Right cardiac atrium (tissue), 5 donors: ENCODE results near the gene MYBPC2. TPM values are rescaled to one million over a fixed set of nuclear protein-coding genes. Genes with fewer than 3 reads are reported as not detected.

Experiments used
- ATAC-seq, 2 donors: fragments of 200-7000 bp; cut with Tn5 transposase; one replicate each; pipeline versions ENCODE4 v1.8.0 to v1.9.1; 2020; ENCODE audit warnings: moderate library complexity in 2 of 2, mild to moderate bottlenecking in 1 of 2
- DNase-seq, 3 donors: peaks; one replicate each; pipeline ENCODE4 v3.0.0-alpha.2; 2020
- H3K27ac ChIP-seq: one replicate; pipeline ENCODE4 v1.5.1; 2013; ENCODE audit warnings: mild to moderate bottlenecking, low read length, control low read depth, moderate library complexity
- H3K27me3 ChIP-seq: one replicate; pipeline ENCODE4 v1.6.1; 2013; ENCODE audit not compliant: control insufficient read depth, insufficient read depth
- H3K4me1 ChIP-seq: one replicate; pipeline ENCODE4 v1.6.1; 2013; ENCODE audit warnings: low read length; ENCODE audit not compliant: control insufficient read depth, insufficient read depth
- H3K4me3 ChIP-seq: one replicate; pipeline ENCODE4 v1.5.1; 2013; ENCODE audit warnings: low read length, control low read depth
- H3K9me3 ChIP-seq: one replicate; pipeline ENCODE4 v1.6.1; 2013; ENCODE audit warnings: low read length; ENCODE audit not compliant: control insufficient read depth
- WGBS: extraction: QIAGEN DNeasy Blood & Tissue Kit; methylation state at CpG from one replicate; pipeline ENCODE4 v1.1.7; 2013; 5-methylcytosine and 5-hydroxymethylcytosine counted together
- intact Hi-C, 4 donors: fragments of 100-400 bp; cut with DNase I; formaldehyde crosslinking; loops; one replicate each; pipeline versions ENCODE4 v1.11.0 to v1.14.0; 2022 to 2023
- polyA plus RNA-seq: library from polyadenylated mRNA; stranded (reverse); fragments of 200-250 nt; gene quantifications from one replicate; pipeline ENCODE4 v1.2.3, GENCODE V29; 2013
- total RNA-seq, 4 donors: library from RNA; stranded (reverse); fragmentation: NEBNext Ultra II Directional; extraction: Animal tissue kit (Norgen Biotek cat#: 25700); gene quantifications; one replicate each; pipeline ENCODE4 v1.2.1, GENCODE V29; 2021
- donor health status: healthy with polysubstance abuse.
- donor health status: DM: no; HTN: yes; CAD: no.
- donor health status: DM: no; HTN: no; CAD: no.
- donor health status: DM: no; HTN: yes; CAD: no; lungs with severe emphysema.
- donor health status: DM: yes; HTN: yes; CAD: no.

Gene MYBPC2
- total and polyA plus RNA-seq, 5 donors: not detected

GRCh38 chr19:50393589-50393988 is 39.1 kb upstream of the MYBPC2 start:
- WGBS: 91% methylated on average over 4 of the region's 4 CpGs

GRCh38 chr19:50394017-50394416 is 38.7 kb upstream of the MYBPC2 start:
- 95% methylated on average over 9 of the region's 9 CpGs for WGBS
- no peak overlapping the region for H3K4me3 ChIP-seq
- no peaks in the 10 kb centered on the region for H3K9me3 ChIP-seq
- ATAC-seq: no peak
- no peak for DNase-seq
- intact Hi-C loops: no loop called here
- no peak overlapping the region for H3K27ac ChIP-seq
- H3K4me1 ChIP-seq: no peaks in the 10 kb centered on the region
- no peaks in the 10 kb centered on the region for H3K27me3 ChIP-seq

More at GRCh38 chr19:50393589-50393988, 39.1 kb upstream of the MYBPC2 start:
- Histone ChIP-seq H3K27ac (no peak overlapping the region), H3K4me3 (no peak overlapping the region), H3K4me1 (no peaks in the 10 kb centered on the region), H3K9me3 (no peaks in the 10 kb centered on the region), H3K27me3 (no peaks in the 10 kb centered on the region)
- DNase-seq (no peak), ATAC-seq (no peak)
- intact Hi-C loops: no loop called here

- no peak overlapping the region for H3K27ac ChIP-seq
- H3K4me1 ChIP-seq: no peaks in the 10 kb centered on the region
- H3K9me3 ChIP-seq: no peaks in the 10 kb centered on the region
- no peak for ATAC-seq
- H3K4me3 ChIP-seq: no peak overlapping the region
- no peaks in the 10 kb centered on the region for H3K27me3 ChIP-seq
- no peak for DNase-seq
- intact Hi-C loops: no loop called here
- WGBS: 90% methylated on average over 13 of the region's 13 CpGs
Measured at GRCh38 chr19:50398675-50399367, 33.9 kb upstream of the MYBPC2 start.

DNA sequence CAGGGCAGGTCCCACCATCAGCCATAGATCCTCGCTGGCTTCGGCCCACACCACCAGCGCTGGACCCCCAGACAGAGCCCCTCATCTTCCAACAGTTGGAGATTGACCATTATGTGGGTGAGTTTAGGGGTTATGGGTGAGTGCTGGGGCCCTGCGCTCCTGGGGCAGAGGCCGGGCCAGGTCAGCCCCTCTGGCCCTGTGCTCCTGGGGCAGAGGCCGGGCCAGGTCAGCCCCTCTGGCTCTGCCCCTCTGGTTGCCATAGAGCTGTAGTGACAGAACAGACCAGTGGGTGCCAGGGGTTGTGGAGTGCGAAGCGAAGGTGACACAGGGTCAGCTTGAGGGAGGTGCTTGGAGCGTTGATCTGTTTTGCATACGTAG is 33.3 kb upstream of the MYBPC2 start:
- DNase-seq (no peak), ATAC-seq (no peak)
- WGBS: 98% methylated on average over 10 of the region's 10 CpGs
- Histone ChIP-seq H3K27me3 (no peaks in the 10 kb centered on the region), H3K27ac (no peak overlapping the region), H3K4me3 (no peak overlapping the region), H3K4me1 (no peaks in the 10 kb centered on the region), H3K9me3 (no peaks in the 10 kb centered on the region)
- intact Hi-C loops: no loop called here

DNA sequence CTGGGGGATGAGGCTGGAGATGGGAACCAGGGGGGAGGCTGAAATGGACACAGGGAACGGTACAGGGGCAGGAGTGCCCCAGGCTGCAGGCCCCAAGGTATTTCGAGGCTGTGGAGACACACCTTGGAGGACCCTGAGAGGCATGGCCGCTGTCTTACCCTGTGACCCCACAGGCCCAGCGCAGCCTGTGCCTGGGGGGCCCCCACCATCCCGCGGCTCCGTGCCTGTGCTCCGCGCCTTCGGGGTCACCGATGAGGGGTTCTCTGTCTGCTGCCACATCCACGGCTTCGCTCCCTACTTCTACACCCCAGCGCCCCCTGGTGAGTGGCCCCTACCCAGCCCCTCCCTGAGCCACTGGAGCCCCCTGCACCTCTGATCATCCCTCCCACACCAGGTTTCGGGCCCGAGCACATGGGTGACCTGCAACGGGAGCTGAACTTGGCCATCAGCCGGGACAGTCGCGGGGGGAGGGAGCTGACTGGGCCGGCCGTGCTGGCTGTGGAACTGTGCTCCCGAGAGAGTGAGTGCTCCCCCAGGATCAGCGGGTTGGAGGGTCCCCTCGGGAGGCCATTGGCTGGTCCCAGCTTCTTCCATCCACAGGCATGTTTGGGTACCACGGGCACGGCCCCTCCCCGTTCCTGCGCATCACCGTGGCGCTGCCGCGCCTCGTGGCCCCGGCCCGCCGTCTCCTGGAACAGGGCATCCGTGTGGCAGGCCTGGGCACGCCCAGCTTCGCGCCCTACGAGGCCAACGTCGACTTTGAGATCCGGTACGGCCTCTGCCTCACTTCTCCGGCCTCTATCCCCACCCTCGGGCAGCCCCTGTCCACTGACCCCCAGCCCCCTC is 30.9 kb upstream of the MYBPC2 start:
- intact Hi-C loops: no loop called here
- no peak overlapping the region for H3K4me3 ChIP-seq
- no peaks in the 10 kb centered on the region for H3K27me3 ChIP-seq
- WGBS: 92% methylated on average over 48 of the region's 48 CpGs
- H3K9me3 ChIP-seq: no peaks in the 10 kb centered on the region
- ATAC-seq (peak in 1 of 2 donors; percentile 38), DNase-seq (no peak)
- no peaks in the 10 kb centered on the region for H3K4me1 ChIP-seq
- no peak overlapping the region for H3K27ac ChIP-seq

GRCh38 chr19:50402544-50403301 is 30.0 kb upstream of the MYBPC2 start:
- H3K27me3 ChIP-seq: no peaks in the 10 kb centered on the region
- 94% methylated on average over 41 of the region's 41 CpGs for WGBS
- DNase-seq: no peak
- no peak overlapping the region for H3K27ac ChIP-seq
- no peak overlapping the region for H3K4me3 ChIP-seq
- no peaks in the 10 kb centered on the region for H3K4me1 ChIP-seq
- ATAC-seq: peak in 1 of 2 donors; percentile 12
- H3K9me3 ChIP-seq: no peaks in the 10 kb centered on the region
- intact Hi-C loops: no loop called here

DNA sequence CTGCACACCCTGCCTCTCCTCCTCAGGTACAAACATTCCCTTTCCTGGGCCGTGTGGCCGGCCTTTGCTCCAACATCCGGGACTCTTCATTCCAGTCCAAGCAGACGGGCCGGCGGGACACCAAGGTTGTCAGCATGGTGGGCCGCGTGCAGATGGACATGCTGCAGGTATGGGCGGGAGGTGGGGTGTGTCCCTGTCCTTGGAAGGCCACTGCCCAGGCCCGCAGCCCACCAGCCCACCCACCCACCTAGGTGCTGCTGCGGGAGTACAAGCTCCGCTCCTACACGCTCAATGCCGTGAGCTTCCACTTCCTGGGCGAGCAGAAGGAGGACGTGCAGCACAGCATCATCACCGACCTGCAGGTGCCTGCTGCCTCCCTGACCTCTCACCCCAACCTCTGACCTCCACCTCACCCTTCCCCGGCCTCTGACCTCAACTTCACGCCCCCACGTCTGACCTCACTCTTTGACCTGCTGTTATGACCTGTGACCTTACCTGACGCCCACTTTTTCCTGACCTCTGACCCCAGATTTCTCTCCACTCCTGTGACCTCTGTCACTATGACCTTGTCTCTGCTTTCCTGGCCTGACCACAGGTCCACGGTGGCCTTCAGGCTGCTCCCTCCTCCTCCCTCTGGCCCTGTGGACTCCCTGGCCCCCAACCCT is 26.4 kb upstream of the MYBPC2 start:
- WGBS: 90% methylated on average over 22 of the region's 22 CpGs
- ATAC-seq (no peak), DNase-seq (no peak)
- intact Hi-C loops: no loop called here
- Histone ChIP-seq H3K27ac (no peak overlapping the region), H3K4me3 (no peak overlapping the region), H3K4me1 (no peaks in the 10 kb centered on the region), H3K27me3 (no peaks in the 10 kb centered on the region), H3K9me3 (no peaks in the 10 kb centered on the region)

- H3K4me1 ChIP-seq: no peaks in the 10 kb centered on the region
- no peaks in the 10 kb centered on the region for H3K27me3 ChIP-seq
- H3K27ac ChIP-seq: no peak overlapping the region
- no peak for ATAC-seq
- 96% methylated on average over 19 of the region's 19 CpGs for WGBS
- DNase-seq: no peak
- no peak overlapping the region for H3K4me3 ChIP-seq
- H3K9me3 ChIP-seq: no peaks in the 10 kb centered on the region
- intact Hi-C loops: no loop called here
Measured at GRCh38 chr19:50406829-50407228, 25.9 kb upstream of the MYBPC2 start.

DNA sequence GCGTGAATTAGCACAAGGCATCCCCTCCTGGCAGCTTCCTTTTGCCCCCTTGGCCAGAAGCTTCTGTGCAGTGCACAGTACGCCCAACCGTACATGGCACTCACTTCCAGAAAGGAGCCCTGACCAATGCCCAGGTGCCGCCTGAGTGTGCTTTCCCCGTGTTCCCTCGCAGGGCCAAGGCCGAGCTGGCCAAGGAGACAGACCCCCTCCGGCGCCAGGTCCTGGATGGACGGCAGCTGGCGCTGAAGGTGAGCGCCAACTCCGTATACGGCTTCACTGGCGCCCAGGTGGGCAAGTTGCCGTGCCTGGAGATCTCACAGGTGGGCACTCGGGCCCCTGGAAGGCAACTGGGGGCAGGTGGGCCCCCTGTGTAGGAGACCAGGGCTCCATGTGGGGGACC is 23.3 kb upstream of the MYBPC2 start:
- DNase-seq (no peak), ATAC-seq (no peak)
- H3K27me3 ChIP-seq: no peaks in the 10 kb centered on the region
- 94% methylated on average over 17 of the region's 17 CpGs for WGBS
- no peak overlapping the region for H3K4me3 ChIP-seq
- H3K4me1 ChIP-seq: no peaks in the 10 kb centered on the region
- H3K9me3 ChIP-seq: no peaks in the 10 kb centered on the region
- intact Hi-C loops: no loop called here
- H3K27ac ChIP-seq: no peak overlapping the region

GRCh38 chr19:50410109-50410508 is 22.6 kb upstream of the MYBPC2 start:
- intact Hi-C loops: loop anchor here in 2 of 4 donors (5.0 kb wide), 2 partner anchors 43 to 48 kb away; partner anchors contain the start of gene NAPSA (in 1 of the 2)
- H3K27me3 ChIP-seq: no peaks in the 10 kb centered on the region
- ATAC-seq: no peak
- DNase-seq: no peak
- no peaks in the 10 kb centered on the region for H3K9me3 ChIP-seq
- no peaks in the 10 kb centered on the region for H3K4me1 ChIP-seq
- WGBS: 88% methylated on average over 10 of the region's 10 CpGs
- no peak overlapping the region for H3K27ac ChIP-seq
- no peak overlapping the region for H3K4me3 ChIP-seq
